ENCODE results near the gene LRP8. TPM values are rescaled to one million over a fixed set of nuclear protein-coding genes. Genes with fewer than 3 reads are reported as not detected.

LRP8 gene
- total RNA-seq: 10 to 100 TPM in 1 of 4 donors, 1 to 10 TPM in 3; 4.5 to 33.8 (median 5.0) TPM

DNA sequence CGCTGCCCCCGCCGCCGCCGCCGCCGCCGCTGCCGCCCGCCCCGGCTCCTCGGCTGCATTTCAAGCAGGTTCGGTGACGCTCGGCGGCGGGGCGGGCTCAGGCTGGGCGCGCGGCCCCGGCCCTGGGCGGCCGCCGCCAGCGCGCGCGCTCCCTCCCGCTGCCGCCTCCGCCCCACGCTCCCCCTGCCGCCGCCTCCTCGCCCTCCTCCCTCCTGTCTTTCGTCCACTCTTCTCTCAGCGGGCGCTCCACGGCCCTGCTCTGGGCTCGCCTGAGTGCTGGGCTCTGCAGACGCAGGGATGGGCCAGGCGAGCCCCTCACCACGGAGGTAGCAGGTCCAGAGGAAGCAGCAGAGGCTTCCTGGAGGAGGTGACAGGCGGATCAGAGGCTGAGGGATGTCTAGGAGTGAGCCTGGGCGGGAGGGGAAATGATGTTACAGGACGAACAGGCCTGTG lies at the start of gene LRP8:
LRP8 (minus strand) TSS at position 62 of the 453 bp plus-strand sequence. CDS start 158 bp downstream, outside the sequence.
- DNase-seq: peak; percentile 71 to 86 (median 80)
- Histone ChIP-seq H3K36me3 (no peaks in the 10 kb centered on the region), H3K9me3 (no peaks in the 10 kb centered on the region), H3K4me1 (peaks cover 0 to 24% (median 4%) of the 10 kb centered on the region in 4 donors), H3K27ac (peak within 1 kb of the TSS; percentile 16 to 82 (median 35)), H3K27me3 (no peaks in the 10 kb centered on the region), H3K4me3 (peak within 1 kb of the TSS; percentile 50 to 95 (median 64))
- TF ChIP-seq POLR2A (IDR thresholded peaks at IDR 0.05): no peak
- TF ChIP-seq, protein P1, sequence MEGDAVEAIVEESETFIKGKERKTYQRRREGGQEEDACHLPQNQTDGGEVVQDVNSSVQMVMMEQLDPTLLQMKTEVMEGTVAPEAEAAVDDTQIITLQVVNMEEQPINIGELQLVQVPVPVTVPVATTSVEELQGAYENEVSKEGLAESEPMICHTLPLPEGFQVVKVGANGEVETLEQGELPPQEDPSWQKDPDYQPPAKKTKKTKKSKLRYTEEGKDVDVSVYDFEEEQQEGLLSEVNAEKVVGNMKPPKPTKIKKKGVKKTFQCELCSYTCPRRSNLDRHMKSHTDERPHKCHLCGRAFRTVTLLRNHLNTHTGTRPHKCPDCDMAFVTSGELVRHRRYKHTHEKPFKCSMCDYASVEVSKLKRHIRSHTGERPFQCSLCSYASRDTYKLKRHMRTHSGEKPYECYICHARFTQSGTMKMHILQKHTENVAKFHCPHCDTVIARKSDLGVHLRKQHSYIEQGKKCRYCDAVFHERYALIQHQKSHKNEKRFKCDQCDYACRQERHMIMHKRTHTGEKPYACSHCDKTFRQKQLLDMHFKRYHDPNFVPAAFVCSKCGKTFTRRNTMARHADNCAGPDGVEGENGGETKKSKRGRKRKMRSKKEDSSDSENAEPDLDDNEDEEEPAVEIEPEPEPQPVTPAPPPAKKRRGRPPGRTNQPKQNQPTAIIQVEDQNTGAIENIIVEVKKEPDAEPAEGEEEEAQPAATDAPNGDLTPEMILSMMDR (IDR thresholded peaks at IDR 0.05): no peak

DNA sequence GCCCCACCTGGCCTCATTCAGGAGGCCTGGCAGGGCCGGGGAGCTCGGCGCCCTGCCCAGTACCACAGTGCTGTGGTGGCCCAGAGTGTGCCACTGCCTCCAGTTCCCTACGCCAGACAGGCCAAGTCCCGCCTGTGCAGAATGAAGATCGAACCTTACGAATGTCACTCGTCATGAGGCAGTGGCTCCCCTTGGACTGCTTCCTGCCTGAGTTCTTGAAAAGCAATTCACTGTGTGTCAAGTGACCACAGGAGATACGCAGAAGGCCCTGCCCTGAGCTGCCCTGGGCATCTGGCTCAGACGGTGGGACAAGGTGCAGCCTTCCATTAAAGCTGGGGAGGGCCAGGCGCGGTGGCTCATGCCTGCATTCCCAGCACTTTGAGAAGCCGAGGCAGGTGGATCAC lies 49.6 kb upstream of the LRP8 start:
- no peaks in the 10 kb centered on the region for H3K4me1 ChIP-seq
- DNase-seq: peak in 2 of 3 donors; percentile 22 to 29
- no peaks in the 10 kb centered on the region for H3K9me3 ChIP-seq
- no peaks in the 10 kb centered on the region for H3K36me3 ChIP-seq
- TF ChIP-seq, protein P1 (IDR thresholded peaks at IDR 0.05): no peak
- TF ChIP-seq POLR2A (IDR thresholded peaks at IDR 0.05): no peak
- H3K4me3 ChIP-seq: no peak overlapping the region
- no peaks in the 10 kb centered on the region for H3K27me3 ChIP-seq
- H3K27ac ChIP-seq: no peak overlapping the region

DNA sequence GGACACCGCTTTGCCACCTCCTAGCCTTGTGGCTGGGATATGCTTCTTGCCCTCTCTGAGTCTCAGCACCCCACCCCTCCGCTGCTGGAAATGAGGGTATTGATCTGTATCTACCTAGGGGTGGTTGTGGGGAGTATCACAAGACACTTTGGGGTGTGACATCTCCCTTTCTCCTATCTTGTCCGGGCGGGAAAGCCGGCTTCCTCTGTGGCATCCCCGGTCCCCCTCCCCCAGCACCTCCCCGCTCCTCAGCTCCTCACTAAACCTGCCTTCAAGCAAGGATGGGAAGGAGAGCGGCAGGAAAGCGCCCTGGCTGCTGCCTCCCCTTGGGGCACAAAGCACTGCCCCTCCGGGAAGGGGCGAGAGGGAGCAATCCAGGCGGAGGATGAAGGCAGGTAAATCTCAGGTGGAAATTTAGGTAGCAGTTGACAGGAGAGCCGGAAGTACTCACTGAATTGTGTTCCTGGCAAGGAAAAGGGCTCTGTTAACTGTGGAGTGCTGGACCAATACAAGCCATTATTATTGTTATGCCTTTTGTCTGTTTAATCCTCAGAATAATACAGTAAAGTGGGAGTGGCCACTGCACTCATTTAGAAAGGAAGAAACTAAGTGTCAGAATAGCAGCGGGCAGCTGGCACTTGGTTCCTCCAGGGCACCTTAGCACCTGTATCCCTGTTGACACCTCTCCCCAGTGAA lies 49.0 kb upstream of the LRP8 start:
- Histone ChIP-seq H3K36me3 (no peaks in the 10 kb centered on the region), H3K9me3 (no peaks in the 10 kb centered on the region), H3K4me3 (no peak overlapping the region), H3K27me3 (no peaks in the 10 kb centered on the region), H3K27ac (no peak overlapping the region), H3K4me1 (no peaks in the 10 kb centered on the region)
- DNase-seq: peak in 1 of 3 donors; percentile 18
- TF ChIP-seq, protein P1 (IDR thresholded peaks at IDR 0.05): no peak
- TF ChIP-seq POLR2A (IDR thresholded peaks at IDR 0.05): no peak

DNA sequence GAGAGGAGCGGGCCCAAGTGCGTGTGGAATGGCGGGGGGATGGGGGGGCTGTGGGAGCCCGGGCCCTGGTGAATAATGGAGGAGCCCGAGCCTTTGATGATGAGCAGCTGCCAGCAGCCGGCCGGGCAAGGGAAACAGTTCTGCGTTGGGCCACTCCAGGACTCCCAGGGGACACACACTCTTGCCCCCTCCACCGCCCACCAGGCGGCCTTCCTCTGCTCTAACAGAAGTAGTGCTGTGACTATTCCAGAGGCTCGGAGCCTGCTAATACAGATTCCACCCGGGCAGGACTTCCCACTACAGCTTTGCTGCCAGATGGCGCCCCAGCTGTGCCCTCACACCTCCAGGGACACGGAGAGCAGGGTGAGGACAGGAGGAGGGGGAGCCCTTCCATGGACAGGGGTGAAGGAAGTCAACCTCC lies 48.2 kb upstream of the LRP8 start:
- Histone ChIP-seq H3K27me3 (no peaks in the 10 kb centered on the region), H3K27ac (no peak overlapping the region), H3K36me3 (no peaks in the 10 kb centered on the region), H3K4me1 (no peaks in the 10 kb centered on the region), H3K4me3 (no peak overlapping the region), H3K9me3 (no peaks in the 10 kb centered on the region)
- TF ChIP-seq, protein P1 (IDR thresholded peaks at IDR 0.05): no peak
- TF ChIP-seq POLR2A (IDR thresholded peaks at IDR 0.05): no peak
- peak in 1 of 3 donors; percentile 32 for DNase-seq

DNA sequence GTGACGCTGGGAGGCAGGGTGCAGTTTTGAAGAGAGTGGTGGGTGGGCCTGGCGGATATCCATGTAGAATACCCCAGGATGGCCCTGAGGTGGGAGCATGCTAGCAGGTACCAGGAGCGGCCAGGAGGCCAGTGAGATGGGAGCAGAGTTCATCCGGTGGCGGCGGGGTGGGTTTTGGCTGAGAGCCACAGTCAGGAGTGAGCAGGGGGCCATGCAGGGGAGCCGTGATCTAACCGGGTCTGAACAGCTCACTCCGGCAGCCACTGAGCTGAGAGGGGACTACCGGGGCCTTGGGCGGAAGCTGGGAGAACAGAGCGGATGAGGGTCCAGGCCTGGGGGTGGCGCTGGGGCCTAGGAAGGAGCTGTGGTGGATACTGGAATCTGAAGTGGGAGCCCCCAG lies 47.6 kb upstream of the LRP8 start:
- Histone ChIP-seq H3K36me3 (no peaks in the 10 kb centered on the region), H3K9me3 (no peaks in the 10 kb centered on the region), H3K27ac (no peak overlapping the region), H3K4me1 (no peaks in the 10 kb centered on the region), H3K4me3 (no peak overlapping the region), H3K27me3 (no peaks in the 10 kb centered on the region)
- peak in 2 of 3 donors; percentile 16 to 30 for DNase-seq
- TF ChIP-seq, protein P1 (IDR thresholded peaks at IDR 0.05): no peak
- no peak for TF ChIP-seq POLR2A (IDR thresholded peaks at IDR 0.05)
